ENCODE results near the gene TMEM266.

DNA sequence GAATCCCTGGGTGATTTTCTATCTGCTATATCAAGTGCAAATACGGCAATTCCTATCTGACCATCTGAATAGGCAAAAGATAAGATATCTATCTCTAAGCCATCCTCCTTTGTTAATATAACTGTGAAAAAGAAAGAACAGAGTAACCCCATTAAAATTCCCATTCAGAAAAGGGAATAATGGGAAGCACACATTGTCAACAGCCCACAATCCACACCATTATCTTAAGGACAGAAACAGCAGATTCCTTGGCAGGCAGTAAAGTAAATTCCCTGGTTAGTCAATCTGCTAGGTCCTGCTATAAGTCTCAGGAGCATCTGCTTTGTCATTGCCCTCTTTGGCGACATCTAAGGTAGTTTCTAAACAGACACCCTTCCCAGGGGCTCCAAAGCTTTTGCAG is 25.7 kb upstream of the TMEM266 start:
- no peak for TF ChIP-seq SUZ12 (IDR thresholded peaks at IDR 0.05)
- no peak for TF ChIP-seq FOXK2 (IDR thresholded peaks at IDR 0.05)
- no peak for TF ChIP-seq CTBP1 (IDR thresholded peaks at IDR 0.05; ENCODE audit: borderline replicate concordance)
- no peak for TF ChIP-seq FOXM1 (IDR thresholded peaks at IDR 0.05; ENCODE audit: borderline replicate concordance)
- TF ChIP-seq, protein P1, sequence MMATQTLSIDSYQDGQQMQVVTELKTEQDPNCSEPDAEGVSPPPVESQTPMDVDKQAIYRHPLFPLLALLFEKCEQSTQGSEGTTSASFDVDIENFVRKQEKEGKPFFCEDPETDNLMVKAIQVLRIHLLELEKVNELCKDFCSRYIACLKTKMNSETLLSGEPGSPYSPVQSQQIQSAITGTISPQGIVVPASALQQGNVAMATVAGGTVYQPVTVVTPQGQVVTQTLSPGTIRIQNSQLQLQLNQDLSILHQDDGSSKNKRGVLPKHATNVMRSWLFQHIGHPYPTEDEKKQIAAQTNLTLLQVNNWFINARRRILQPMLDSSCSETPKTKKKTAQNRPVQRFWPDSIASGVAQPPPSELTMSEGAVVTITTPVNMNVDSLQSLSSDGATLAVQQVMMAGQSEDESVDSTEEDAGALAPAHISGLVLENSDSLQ (IDR thresholded peaks at IDR 0.05): no peak
- no peak for TF ChIP-seq SP1 (IDR thresholded peaks at IDR 0.05)
- TF ChIP-seq ARNT (IDR thresholded peaks at IDR 0.05): no peak
- TF ChIP-seq LEF1 (IDR thresholded peaks at IDR 0.05; ENCODE audit: borderline replicate concordance): no peak
- TF ChIP-seq FOXA1 (IDR thresholded peaks at IDR 0.05): no peak
- TF ChIP-seq TARDBP (IDR thresholded peaks at IDR 0.05): no peak
- no peak for TF ChIP-seq BHLHE40 (IDR thresholded peaks at IDR 0.05; ENCODE audit: borderline replicate concordance)
- TF ChIP-seq HDGF (IDR thresholded peaks at IDR 0.05; ENCODE audit: borderline replicate concordance): no peak
- TF ChIP-seq NFRKB (IDR thresholded peaks at IDR 0.05): no peak
